ENCODE measurements around the gene C19orf44.

C19orf44 gene

DNA sequence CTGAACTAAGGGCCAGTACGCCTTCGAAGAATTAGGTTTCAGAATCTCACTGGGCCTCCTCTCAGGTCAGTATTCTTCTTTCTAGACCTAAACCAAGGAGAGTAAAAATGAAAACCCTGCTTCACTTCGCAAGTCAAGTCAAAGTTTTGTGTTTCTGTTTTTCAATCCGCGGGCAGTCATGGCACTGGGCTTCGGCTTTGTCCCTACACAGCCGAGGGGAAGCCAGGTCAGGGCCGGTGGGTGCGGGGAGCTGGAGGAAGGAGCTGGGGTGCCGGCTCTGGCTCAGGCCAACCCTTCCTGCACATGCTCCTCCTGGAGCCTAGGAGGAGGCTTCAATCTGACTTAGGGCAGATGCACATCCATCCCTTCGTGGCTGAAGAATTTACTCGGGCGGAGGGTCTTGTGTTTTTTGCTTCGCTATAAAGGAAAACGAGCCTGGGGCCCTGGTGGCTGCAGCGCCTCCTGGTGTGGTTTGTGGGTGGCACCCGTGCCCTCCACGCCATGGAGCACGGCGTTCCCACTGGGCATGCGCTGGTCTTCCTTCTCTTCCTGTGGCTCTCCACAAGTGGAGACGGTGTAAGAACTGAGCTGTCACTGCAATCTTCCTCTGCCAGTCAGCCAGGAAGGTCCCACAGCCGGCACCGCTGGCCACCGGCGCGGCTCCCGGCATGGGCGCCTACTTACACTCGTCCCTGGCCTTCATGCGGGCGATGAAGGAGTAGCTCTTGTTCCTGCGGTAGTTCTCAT, 22.5 kb downstream of the C19orf44 start:
- TF ChIP-seq, protein P1, sequence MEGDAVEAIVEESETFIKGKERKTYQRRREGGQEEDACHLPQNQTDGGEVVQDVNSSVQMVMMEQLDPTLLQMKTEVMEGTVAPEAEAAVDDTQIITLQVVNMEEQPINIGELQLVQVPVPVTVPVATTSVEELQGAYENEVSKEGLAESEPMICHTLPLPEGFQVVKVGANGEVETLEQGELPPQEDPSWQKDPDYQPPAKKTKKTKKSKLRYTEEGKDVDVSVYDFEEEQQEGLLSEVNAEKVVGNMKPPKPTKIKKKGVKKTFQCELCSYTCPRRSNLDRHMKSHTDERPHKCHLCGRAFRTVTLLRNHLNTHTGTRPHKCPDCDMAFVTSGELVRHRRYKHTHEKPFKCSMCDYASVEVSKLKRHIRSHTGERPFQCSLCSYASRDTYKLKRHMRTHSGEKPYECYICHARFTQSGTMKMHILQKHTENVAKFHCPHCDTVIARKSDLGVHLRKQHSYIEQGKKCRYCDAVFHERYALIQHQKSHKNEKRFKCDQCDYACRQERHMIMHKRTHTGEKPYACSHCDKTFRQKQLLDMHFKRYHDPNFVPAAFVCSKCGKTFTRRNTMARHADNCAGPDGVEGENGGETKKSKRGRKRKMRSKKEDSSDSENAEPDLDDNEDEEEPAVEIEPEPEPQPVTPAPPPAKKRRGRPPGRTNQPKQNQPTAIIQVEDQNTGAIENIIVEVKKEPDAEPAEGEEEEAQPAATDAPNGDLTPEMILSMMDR (IDR thresholded peaks at IDR 0.05; ENCODE audit: insufficient read depth, missing control alignments), result no peak
- FAIRE-seq (no peak), DNase-seq (ENCODE audit: insufficient read length, low spot score) (no peak)

DNA sequence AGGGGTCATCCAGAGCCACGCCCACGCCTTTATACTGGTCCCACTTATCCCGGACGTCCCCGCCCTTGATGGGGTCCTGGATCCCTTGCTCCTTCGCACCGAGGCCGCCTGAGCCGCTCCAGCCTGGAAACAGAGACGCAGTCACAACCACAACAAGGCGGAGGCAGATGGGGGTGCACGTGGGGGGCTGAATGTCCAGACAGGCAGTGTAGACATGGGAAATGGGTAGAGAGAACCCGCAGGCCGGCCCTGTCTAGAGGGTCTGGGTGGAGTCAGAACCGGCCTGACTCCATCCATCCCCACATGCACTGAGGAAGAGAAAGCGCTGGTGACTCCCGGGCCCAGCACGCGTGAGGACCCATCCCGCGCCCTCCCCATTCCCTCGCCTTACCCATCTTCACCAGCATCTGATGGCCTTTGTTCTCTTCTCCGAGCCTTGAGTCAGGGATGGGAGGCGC, 23.1 kb downstream of the C19orf44 start:
- no peak for FAIRE-seq
- TF ChIP-seq, protein P1 (IDR thresholded peaks at IDR 0.05; ENCODE audit: insufficient read depth, missing control alignments), result no peak
- no peak for DNase-seq (ENCODE audit: insufficient read length, low spot score)

DNA sequence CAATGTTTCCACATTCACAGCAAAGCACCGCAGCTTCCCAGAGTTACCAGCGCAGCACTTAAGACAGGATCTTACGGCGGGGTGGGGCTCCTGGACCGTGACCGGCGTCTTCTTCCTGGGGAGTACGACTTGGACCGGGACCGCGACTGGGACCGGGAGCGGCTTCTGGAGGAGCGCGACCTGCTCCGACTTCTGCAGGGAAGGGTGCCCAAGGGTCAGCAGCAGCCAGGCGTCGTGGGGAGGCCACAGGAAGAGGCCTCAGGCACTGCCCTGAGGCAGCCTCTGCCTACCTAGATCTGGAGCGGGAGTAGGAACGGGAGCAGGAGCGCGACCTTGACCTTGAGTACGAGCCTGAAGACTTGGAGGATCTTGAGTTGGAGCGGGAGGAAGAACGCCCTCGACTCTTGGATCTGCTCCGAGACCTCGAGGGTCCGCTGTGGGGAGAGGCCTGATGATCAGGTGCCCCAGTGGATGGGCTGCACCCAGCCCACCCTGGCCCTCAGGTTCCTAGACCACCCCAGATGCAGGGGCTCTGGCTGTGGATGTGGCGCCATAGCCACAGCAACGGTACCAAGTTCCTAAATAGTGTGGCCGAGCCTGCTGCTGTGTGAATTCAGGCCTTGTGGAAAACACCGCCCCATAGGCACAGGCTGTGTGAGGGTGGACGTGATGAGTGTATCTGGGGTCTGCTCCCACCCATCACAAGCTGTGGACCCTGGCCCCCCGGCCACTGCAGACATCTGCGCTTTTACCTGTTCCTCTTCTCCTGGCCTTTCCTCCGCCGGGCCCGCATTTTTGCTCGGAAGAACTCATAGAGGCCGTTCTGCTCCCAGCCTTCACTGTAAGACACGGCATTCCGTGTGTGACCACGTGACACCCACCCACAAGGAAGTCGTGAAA, 24.1 kb downstream of the C19orf44 start:
- DNase-seq (ENCODE audit: insufficient read length, low spot score), result no peak
- TF ChIP-seq, protein P1 (IDR thresholded peaks at IDR 0.05; ENCODE audit: insufficient read depth, missing control alignments), result no peak
- no peak for FAIRE-seq

DNA sequence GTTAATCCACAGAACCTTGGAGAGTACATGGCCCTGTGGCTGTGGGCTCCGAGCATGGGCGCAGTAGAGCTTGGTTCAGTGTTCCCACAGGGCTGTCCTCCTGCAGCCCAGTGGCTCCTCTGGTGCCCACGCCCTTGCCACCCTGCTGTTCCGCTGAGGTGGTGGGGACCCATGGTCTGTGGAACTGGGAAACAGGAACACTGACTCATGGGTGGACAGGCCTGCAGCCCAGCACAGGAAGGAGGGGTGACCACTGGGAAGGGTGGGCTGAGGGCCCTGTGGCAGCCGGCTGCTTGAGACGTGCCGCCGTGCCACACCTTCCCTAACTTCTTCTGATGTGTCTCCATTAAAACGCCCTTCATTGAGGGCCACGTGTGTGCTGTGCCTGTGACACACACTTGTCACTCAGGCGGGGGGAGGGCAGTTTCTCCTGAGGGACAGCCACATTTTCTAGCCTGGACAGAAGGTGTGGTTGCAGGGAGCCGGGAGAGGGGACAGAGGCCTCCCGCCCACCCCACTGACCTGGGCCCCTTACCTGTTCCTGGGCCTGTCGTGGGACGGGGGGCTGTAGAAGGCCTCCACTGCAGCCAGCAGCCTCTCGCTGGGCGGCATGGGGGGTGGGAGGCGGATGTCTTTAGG, 24.9 kb downstream of the C19orf44 start:
- FAIRE-seq (no peak), DNase-seq (ENCODE audit: insufficient read length, low spot score) (no peak)
- TF ChIP-seq, protein P1 (IDR thresholded peaks at IDR 0.05; ENCODE audit: insufficient read depth, missing control alignments), result no peak

DNA sequence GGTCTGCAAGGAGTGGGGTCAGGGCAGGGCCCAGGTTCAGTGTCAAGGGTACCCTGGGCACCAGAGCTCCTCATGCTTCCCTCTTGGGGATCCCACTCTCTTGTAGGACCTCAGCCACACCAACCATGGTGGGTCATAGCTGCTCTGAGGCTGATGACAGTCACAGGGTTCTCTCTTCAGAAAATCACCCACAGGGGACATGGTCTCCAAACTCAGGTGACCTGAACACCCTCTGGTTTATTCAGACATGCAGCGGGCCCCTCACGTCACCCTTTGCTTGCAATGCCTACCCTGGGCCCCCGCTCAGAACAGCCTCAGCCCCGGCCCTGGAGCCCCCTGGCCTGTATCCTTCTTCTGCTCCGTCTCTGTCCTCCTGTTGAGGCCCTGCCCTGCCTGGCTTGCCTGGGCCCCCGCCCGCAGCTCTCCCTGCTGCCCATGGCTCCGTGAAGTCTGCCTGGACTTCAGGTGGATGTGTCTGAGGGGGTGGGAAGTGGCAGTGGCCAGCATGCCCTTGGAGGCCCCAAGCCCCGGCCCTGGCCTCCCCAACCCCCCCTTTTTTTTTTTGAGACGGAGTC, 25.6 kb downstream of the C19orf44 start:
- DNase-seq (ENCODE audit: insufficient read length, low spot score), result no peak
- TF ChIP-seq, protein P1 (IDR thresholded peaks at IDR 0.05; ENCODE audit: insufficient read depth, missing control alignments), result no peak
- FAIRE-seq, result no peak

DNA sequence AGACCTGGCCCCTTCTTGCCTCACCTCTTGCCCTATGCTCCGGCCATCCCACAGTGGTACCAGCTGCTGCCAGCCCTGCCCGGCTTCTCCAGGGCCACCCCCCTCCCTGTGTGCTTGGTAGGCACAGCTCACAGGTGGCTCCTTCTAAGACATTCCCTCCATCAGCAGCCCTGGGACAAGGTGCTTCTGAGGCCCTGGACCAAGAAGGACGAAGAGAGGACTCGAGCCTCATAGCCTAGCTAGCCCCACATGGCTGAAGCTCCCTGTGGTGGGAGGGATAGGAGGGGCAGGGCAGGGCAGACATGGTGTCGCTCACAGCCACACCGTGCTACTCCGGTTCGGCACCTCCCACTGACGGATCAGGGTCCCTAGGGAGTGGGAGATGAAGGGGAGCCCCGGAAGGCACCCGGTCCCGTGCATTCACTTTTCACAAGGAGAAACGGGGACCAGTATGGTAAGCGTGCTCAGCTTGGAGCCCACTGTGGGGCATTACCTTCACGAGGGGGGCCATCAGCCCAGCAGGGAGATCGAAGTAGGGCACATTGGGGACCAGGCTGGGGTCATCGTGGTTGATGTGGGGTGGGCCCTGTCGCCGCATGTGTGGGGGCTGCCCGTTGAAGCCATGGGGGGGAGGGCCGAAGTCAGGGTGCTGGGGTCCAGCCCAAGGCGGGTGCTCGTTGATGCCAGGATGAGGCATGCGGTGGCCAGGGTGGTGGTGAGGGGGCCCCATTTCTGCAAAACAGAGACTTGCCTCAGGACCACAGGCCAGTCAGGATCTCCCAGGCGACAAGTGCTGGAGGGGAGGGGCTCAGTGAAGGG, 26.6 kb downstream of the C19orf44 start:
- no peak for DNase-seq (ENCODE audit: insufficient read length, low spot score)
- TF ChIP-seq, protein P1 (IDR thresholded peaks at IDR 0.05; ENCODE audit: insufficient read depth, missing control alignments), result no peak
- no peak for FAIRE-seq

Measured in D721Med (cell line).